ENCODE results near the gene TKT.
A peak's percentile ranks its signal among the peaks of the same experiment; 100 is the strongest.
"Not testable (repeated sequence)": the region's sequence is repeated elsewhere in the genome, so short reads cannot be mapped to it uniquely, and the experiment has no call there.

Gene TKT, protein sequence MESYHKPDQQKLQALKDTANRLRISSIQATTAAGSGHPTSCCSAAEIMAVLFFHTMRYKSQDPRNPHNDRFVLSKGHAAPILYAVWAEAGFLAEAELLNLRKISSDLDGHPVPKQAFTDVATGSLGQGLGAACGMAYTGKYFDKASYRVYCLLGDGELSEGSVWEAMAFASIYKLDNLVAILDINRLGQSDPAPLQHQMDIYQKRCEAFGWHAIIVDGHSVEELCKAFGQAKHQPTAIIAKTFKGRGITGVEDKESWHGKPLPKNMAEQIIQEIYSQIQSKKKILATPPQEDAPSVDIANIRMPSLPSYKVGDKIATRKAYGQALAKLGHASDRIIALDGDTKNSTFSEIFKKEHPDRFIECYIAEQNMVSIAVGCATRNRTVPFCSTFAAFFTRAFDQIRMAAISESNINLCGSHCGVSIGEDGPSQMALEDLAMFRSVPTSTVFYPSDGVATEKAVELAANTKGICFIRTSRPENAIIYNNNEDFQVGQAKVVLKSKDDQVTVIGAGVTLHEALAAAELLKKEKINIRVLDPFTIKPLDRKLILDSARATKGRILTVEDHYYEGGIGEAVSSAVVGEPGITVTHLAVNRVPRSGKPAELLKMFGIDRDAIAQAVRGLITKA

DNA sequence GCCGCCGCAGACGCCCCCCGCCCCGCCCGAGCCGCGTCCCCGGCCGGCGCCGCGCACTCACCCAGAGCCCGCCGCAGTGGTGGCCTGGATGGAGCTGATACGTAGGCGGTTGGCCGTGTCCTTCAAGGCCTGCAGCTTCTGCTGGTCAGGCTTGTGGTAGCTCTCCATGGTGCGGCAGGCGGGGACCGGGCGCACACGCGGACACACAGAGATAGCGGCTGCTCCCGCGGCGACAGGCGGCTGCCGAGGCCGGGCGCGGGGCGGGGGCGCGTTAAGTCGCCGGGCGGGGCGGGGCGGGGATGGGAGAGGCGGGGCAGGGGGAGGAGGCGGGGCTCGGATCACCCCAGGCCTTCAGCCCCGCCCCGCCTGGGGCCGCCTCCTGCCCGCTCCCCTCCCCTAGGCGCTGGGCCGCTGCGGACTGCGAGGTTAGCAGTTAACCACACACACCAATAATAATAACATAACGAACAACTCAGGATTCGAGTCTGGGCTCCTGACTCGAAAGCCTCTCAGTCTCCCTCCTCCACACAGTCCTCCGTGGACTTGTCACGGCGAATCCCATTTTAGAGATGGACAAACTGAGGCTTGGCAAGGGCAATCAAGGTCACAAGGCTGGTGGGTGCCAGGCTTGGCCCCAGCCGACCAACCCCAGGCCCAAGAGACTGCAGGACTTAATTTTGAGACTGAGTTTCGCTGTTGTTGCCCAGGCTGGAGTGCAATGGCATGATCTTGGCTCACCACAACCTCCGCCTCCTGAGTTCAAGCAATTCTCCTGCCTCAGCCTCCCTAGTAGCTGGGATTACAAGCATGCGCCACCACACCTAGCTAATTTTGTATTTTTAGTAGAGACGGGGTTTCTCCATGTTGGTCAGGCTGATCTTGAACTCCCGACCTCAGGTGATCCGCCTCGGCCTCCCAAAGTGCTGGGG is at the start of gene TKT:
Gene TKT, minus strand, starts transcription at position 248 of the 929 bp plus-strand sequence. Its CDS starts 80 bp downstream, at position 168.
- DNase-seq, result peak; percentile 91

DNA sequence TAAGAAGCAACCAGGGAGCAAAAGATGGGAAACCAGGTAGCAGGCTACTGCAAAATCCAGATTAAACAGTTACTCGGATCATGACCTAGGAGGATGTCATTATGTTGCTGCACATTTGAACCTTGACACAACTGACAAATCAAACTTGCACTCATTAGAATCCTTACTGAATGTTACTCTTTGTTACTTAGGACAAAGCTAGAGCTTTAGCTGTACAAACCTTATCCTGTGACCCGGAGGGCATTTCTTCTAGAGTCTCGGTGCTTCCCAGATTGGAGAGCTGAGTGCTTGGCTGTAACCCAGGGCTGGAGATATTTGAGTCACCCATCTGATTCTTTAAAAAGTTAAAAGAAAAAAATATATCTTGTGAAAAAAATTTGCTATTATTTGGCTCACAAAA is 48.1 kb upstream of the TKT start:
- no peak for DNase-seq

DNA sequence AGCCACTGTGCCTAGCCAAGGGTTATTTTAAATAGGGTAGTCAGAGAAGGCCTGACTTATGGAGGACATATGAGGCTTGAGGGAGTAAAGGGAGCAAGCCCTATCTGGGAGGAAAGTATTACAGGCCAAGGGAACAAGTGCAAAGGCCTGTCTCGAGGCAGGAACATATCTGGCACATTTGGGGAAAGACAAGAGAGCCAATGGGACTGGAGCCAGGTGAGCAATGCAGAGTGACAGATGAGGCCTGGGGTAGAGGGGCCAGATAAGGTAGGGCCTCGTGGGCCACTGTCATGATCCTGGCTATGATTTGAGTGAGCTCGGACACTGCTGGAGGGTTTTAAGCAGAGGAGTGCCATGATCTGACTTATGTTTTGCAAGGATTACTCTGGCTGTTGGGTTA is 47.7 kb upstream of the TKT start:
- no peak for DNase-seq

DNA sequence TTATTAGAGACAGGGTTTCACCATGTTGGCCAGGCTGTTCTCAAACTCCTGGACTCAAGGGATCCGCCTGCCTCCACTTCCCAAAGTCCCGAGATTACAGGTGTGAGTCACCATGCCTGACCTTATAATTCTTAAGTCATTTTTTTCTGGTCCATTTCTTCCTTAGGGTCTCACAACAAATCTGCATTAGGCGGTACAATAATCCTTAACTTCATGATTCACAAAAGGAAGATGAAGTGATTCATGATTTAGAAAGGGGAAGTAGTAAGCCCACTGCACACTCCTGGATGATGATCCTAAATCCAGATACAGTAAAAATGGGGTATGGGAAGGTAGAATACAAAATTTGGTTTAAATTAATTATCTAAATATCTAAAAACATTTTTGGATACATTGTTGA is 45.0 kb upstream of the TKT start:
- DNase-seq, result no peak

DNA sequence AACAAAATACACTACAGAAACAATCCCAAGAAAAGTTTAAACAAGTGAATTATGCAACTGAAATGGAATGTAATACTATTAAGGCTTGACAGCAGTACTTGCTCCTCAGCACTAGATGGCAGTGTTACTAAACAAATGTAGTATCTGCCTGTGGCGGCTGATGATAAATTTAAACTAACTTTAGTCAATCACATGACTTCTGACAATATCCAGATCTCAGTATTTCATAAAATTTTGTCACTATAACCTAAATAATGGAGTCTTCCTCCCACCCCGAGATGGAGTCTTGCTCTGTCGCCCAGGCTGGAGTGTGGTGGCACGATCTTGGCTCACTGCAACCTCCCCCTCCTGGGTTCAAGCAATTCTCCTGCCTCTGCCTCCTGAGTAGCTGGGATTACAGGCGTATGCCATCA is 43.8 kb upstream of the TKT start:
- not testable (repeated sequence) for DNase-seq

DNA sequence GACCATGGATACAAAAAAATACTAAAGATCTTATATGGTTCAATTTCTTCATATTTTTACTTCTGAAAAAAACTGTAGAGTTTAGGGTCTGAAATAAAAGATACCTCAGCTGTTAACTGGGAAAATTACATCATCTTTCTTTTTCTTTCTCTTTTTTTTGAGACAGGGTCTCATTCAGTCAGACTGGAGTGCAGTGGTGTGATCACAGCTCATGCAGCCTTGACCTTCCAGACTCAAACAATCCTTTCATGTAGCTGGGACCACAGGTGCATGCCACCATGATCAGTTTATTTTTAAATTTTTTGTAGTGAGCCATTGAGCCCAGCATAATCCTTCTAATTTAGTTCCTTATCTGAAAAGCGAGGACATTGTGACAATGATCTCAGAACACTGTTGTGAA is 39.6 kb upstream of the TKT start:
- DNase-seq, result no peak

DNA sequence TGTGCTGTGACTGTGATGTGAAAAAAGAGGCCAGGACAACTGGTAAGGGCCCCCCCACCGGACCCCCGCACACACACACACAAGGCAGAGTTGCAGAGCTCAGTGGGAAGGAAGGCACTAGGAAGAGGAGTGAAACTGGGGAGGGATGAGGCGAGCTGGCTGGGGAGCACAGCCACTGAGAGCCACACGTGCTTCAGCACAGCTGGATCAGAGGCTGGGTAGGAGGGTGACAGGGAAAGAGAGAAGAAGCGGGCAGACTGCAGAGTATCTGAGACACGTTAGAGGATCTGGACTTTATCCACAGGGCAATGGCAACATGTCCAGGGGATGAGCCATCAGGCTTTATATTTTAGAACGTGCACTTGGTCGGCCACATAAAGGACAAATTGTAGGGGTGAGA is 38.0 kb upstream of the TKT start:
- DNase-seq, result no peak

DNA sequence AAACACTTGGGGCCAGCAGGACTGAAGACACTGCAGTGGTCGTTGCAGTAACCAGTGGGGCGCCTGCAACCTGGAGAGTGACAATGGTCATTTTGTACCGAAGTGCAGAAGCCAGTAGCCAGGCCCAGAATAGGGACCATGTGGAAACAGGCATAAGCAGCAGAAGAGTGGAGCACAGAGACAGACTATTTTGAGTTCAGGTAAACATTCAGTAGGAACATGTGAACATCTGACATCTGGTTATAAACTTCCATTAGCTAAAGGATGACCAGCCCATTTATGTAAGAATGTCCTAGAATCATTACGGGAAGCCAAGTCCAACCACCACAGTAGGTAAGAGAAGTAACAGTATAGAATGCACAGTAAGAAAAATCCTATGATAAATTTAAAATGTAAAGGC is 32.4 kb upstream of the TKT start:
- no peak for DNase-seq

DNA sequence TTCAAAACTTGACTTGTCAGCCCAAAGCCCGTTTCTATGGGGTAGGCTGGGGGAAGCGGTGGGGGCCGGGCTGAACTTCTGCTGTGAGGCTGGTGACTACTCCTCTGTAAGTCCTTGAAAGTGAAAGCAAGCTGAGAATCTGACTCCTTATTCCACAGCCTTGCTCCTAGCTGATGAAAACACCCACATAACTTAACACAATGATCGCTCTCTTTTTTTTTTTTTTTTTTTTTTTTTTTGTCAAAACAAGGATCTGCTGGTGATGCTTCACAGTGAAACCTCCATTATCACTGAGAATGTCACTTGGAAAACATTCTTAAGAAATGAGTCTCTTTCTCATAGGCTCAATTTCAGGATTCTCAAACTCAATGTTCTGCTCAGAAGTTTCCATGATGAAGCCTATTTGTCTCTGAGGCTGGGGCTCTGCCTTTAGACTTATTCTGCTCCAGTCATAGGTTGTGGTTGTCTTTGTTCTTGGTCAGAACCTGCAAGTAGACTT is 31.4 kb upstream of the TKT start:
- no peak for DNase-seq

DNA sequence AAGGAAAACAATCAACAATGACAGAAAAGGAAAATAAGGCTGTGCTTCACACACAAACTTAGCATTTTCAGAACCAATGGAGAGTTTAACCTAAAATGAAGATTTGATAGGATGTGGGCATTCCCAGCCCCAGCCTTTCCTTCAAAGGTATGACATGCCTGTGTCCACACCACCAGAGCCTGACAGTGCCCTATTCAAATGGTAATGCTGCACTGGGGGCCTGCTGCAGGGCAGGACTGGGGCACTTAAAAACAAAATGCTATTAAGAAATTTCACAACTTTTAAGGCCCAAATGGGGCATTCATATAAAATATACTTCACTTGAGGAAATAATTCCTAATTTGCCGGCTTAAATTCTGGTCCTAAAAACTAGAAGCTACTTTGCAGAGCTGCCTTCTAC is 30.9 kb upstream of the TKT start:
- DNase-seq, result no peak

DNA sequence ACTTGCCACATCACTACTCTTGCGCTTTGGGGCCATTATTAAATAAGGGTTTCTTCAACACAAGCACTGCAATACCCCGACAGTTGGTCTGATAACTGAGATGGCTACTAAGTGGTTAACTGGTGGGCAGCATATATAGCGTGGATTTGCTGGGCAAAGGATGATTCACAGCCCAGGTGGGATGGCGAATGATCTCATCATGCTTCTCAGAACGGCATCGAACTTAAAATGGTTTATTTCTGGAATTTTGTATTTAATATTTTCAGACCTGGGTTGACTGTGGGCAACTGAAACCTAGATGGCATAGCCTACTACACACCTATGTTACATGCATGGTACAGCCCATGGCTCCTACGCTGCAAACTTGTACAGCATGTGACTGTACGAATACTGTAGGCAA is 26.8 kb upstream of the TKT start:
- DNase-seq, result no peak

DNA sequence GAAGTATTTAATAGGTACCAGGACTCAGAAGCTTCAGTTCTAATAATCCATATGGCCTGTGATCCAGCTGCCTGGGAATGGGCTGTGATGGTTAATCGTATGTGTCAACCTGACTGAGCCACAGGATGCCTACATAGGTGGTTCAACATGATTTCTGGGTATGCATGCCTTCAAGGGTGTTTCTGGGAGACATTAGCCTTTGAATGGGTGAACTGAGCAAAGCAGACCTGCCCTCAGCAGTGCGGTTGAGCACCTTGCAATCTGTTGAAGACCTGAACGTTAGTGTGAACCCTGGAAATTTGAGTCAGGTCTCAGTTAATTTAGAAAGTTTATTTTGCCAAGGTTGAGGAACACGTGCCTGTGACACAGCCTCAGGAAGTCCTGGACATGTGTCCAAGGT is 22.8 kb upstream of the TKT start:
- no peak for DNase-seq

DNA sequence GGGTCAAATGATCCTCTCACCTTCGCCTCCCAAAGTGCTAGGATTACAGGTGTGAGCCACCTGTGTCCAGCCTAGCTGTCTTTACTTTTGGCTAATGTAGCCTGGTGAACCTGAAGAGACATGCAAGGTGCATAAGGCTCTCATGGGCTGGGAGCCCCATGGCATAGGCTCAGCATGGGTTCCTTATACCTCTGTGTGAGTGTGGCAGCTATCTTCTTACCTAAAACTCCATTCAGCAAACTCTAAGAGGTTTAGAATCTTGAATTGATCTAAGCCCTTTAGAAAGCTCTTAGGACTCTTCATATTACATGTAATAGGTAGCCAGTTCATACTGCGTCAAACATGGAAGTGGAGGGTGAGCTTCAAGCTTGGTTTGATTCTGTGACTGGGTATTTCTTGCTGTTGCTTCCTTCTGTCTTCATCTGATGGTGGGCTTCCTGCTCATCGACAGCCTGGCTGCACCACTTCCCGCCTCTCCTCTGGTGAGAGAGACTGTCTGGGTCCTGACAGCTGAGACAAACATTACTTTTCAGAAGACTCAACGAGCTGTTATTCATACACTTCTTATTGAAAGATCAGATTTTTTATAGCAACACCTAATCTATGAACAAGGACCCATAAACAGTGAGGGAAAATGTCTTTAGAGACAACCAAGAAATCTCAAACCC is 19.2 kb upstream of the TKT start:
- no peak for DNase-seq

DNA sequence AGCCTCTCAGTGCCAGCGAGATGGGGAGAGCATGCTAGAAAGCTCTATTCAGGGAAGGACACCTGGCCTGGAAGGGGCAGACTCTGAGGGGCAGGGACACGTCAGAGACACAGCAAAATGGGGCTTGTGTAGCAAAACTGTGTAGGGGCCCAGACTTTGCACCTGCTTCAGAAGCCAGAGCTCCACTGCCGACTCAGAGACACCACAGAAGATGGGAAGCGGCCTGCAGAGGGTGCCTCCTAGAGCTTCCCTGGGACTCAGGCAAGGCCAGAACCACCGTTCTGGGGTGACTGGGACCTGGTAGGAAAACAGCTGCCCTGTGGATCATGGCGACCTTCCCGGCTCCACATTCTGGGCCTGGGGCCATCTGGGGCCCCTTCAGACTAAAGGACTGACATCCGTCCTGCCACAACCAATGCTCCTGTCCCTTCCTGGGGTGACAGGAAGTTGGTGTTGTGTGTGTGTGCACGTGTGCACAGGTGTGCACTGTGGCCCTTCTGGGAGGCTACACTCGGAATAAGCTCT is 17.4 kb upstream of the TKT start:
- no peak for DNase-seq

DNA sequence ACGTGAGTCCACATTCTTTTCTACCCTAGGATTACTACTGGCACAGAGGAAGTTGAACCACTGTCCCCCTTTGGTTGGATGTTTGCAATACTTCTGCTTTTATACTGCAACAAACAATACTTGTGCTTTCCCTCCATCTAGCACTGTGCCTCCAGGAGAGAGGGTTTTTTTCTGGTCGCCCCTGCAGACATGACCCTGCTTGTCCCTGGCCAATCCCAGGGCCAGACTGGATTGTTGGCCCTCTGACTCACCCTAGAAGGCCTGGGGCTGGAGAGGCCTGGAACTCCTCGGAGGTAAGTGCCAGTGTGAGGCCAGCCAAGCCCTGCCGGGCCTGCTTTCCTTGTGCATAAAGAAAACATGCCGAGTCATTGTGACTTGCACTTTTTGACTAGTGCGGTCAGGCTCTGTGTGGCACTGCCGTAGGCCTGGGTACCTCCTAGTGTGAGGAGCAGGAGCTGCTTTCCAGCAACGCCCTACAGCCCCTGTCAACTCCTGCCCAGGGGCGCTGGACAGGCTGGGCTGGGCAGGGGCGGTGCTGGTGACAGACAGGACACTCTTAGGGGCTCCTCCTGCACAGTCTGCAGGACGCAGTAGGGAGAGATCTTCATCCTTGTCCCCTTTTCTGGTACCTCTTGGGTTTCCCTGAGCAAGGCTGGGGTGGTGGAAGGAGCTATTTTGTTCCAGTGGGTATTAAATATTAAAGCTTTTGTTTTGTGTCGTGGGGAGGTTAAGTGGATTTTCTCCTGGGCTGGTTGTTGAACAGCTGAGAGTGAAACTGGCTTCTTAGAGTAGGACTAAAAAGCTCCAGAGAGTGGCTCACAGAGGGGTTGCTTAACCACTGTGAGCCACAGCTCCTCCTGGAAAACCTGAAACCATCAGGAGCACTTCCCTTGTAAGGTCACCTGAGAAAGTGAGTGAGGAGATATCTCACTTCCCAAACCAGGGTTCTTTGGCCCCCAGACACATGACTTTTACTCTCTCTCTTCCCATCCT is 14.4 kb upstream of the TKT start:
- DNase-seq, result peak; percentile 60

DNA sequence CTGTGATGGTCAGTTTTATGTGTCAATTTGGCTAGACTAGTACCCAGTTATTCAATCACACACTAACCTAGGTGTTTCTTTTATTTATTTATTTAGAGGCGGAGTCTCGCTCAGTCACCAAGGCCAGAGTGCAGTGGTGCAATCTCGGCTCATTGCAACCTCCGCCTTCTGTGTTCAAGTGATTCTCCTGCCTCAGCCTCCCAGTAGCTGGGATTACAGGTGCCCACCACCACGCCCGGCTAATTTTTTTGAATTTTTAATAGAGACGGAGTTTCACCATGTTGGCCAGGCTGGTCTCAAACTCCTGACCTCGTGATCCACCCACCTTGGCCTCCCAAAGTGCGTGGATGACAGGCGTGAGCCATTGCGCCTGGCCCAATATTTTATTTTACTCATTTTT is 13.4 kb upstream of the TKT start:
- DNase-seq, result not testable (repeated sequence)

DNA sequence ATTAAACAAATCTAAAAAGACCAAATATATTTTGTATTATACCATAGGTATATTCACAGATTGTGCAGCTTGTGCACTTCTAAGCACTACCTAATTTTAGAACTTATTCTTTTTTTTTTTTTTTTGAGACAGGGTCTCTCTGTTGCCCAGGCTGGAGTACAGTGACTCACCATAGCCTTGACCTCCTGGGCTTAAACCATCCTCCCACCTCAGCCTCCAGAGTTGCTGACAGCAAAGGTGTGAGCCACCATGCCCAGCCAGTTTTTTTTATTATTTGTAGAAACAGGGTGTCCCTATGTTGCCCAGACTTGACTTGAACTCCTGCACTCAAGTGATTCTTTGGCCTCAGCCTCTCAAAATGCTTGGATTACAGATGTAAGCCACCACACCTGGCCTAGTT is 11.9 kb upstream of the TKT start:
- no peak for DNase-seq

DNA sequence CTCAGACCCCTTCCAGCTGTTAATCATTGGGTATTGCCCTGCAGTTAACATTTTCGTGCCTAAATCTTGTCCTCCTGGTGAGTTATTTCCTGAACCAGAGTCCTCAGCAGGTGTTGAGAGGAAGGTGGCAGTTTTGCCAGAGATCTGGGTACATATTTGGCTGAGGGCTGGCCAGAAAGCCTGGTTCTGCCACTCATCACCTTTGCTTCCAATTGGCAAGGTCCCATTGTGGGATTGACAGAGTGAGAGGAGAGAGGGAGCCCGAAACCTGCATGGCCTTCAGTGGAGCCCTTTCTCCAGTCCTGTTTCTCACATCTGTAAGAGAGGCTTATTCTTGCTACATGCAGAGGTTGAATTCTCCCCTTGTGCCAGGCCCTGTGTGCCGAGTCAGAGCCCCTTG is 8.9 kb upstream of the TKT start:
- DNase-seq, result no peak

DNA sequence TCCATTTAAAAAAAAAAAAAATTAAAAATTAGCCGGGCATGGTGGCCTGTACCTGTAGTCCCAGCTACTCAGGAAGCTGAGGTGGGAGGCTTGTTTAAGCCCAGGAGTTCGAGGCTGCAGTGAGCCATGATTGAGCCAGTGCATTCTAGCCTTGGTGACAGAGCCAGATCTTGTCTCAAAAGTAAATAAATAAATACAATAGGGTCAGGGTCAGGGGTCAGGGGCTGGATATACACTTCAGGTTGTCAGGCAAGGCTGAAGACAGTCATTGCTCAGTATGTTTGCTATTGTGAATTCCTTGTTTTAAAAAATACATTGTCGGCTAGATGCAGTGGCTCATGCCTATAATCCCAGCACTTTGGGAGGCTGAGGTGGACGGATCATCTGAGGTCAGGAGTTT is 8.1 kb upstream of the TKT start:
- DNase-seq, result no peak

DNA sequence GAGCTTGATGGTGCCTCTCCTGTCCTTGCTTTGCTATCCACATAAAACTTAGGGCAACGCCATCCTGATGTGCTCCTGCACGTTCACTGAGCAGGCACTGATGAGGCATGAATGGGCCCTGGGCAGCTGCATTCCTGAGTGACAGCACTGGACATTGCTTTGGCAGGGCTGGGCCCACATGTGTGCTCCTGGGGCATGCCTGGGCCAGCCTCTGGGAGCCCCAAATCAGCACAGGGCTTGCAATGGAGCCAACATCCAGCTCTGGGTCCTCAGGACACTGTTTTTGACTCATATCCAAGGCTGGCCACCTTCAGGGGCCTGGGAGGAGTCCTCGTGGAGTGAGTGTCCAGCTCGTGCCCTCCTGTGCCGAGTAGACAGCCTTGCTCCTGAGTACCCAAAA is 5.9 kb upstream of the TKT start:
- no peak for DNase-seq

DNA sequence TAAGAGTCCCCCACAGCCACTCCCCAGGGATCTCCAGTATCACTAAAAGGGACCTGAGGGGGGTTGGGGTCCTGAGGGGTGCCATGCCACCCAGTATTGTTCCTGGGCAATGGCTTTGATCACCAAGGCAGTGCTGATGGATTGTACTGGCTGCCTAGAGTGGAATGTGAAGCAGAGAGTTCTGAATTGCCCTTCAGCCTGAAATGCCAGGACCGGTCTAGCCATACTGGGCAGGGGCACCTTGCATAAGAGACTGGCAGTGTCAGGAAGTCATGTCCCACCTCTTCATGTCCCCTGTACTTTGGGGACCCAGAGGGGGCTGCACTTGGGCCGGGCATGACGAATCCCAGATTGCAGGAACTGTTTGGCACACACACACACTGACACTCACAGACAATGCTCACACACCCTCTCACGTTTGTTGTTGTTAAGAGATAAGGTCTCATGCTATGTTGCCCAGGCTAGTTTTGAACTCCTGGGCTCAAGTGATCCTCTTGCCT is 4.5 kb upstream of the TKT start:
- no peak for DNase-seq

Data from right hindlimb (tissue), 1 donor.